Body of pancreas (tissue), 4 donors: ENCODE measurements around the gene SPOCK2. TPM values are rescaled to one million over a fixed set of nuclear protein-coding genes. Genes with fewer than 3 reads are reported as not detected.

Experiments
- ATAC-seq: fragments of 150-250 bp; one replicate; pipeline ENCODE4 v1.9.1; 2016
- DNase-seq, 4 donors: peaks; one replicate each; pipeline ENCODE4 v3.0.0-alpha.2; 2019
- H3K27ac ChIP-seq, 4 donors: fragments of 200-600 bp; sonication (generic); 1 replicate in 3 of 4; 2 replicates in 1 of 4; pipeline versions ENCODE4 v1.5.1 to v1.6.1; 2016 to 2019; ENCODE audit warnings: mild to moderate bottlenecking in 1 of 4, mixed read lengths in 1 of 4, moderate library complexity in 1 of 4
- H3K27me3 ChIP-seq, 2 donors: fragments of 200-600 bp; sonication (generic); one replicate each; pipeline ENCODE4 v1.6.0; 2016; ENCODE audit warnings: mild to moderate bottlenecking in 1 of 2
- H3K36me3 ChIP-seq, 2 donors: fragments of 200-600 bp; sonication (generic); replicated peaks in 1 of 2; 2 replicates each; pipeline ENCODE4 v1.5.1; 2016; ENCODE audit warnings: low read depth in 2 of 2; ENCODE audit not compliant: insufficient read depth in 1 of 2
- H3K4me1 ChIP-seq: fragments of 200-600 bp; sonication (generic); one replicate; pipeline ENCODE4 v1.6.0; 2016
- H3K4me3 ChIP-seq, 2 donors: fragments of 200-600 bp; sonication (generic); 1 replicate in 1 of 2; 2 replicates in 1 of 2; pipeline ENCODE4 v1.5.1; 2016 to 2019
- H3K9me3 ChIP-seq, 3 donors: fragments of 200-600 bp; sonication (generic); 1 replicate in 2 of 3; 2 replicates in 1 of 3; pipeline ENCODE4 v1.5.1; 2016
- POLR2A ChIP-seq, 3 donors: fragments of 450-650 bp; IDR thresholded peaks; one replicate each; pipeline ENCODE4 v1.6.1; 2016; ENCODE audit warnings: antibody characterized with exemption in 3 of 3, mild to moderate bottlenecking in 2 of 3
- WGBS, 2 donors: methylation state at CpG; one replicate each; pipeline ENCODE4 v1.1.5; 2017; 5-methylcytosine and 5-hydroxymethylcytosine counted together
- intact Hi-C: fragments of 100-400 bp; cut with DNase I; formaldehyde crosslinking; loops from one replicate; pipeline ENCODE4 v1.15.1; 2023
- total RNA-seq, 2 donors: library from RNA; depleted of rRNA; stranded (reverse); fragments of >200 nt; gene quantifications; one replicate each; pipeline ENCODE4 v1.1.0, GENCODE V29; 2016
- TF ChIP-seq, protein P1 (sequence below), 7 experiments: fragments of 450-650 bp in 4 of 7; fragments of 200-600 bp in 3 of 7; sonication (generic) in 3 of 7; IDR thresholded peaks; one replicate each; pipeline ENCODE4 v1.5.1; 2016 to 2019; ENCODE audit warnings: antibody characterized with exemption in 7 of 7

SPOCK2 gene
- total RNA-seq, 2 donors from 2014 or later, result 2.0 to 7.3 TPM

DNA sequence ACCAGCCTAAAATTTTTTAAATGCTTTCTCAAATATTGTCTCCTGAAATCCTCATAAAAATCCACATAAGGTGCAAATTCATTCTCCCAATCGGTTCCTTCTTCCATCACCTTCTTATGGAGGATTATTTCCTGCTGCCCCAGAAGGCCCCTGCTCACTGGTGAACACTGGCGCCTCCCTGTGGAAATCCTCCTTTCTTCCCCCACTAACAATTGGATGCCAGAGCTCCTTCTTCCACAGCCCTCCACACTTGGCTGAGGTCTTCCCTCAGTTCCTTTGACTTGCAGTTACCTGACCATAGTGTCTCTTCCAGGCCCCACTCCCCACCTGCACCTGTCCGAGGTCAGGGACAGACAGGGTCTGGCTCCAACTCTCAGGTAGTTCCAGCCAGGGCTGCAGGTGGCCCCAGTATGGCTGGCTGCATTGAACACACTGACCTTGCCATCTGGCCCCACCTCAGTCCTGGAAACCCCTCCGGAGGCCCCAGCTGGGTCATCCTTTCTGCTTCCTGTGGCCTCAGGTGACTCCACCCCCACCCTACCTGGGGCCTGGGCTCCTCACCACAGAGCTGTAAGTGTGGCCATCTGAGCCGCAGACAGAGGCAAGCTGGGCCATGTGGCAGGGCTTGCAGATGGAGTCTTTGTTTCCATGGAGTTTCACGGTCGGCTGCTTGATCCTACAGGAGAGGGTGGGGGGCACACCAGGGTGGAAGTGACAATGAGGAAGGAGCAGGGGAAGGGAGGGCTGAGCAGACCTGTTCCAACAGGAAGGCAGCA is 18.4 kb downstream of the SPOCK2 start:
- H3K9me3 ChIP-seq, result no peaks in the 10 kb centered on the region
- H3K27me3 ChIP-seq, result no peaks in the 10 kb centered on the region
- ATAC-seq, result no peak
- H3K27ac ChIP-seq, result no peak overlapping the region
- no peak for TF ChIP-seq POLR2A (IDR thresholded peaks at IDR 0.05)
- TF ChIP-seq, protein P1, sequence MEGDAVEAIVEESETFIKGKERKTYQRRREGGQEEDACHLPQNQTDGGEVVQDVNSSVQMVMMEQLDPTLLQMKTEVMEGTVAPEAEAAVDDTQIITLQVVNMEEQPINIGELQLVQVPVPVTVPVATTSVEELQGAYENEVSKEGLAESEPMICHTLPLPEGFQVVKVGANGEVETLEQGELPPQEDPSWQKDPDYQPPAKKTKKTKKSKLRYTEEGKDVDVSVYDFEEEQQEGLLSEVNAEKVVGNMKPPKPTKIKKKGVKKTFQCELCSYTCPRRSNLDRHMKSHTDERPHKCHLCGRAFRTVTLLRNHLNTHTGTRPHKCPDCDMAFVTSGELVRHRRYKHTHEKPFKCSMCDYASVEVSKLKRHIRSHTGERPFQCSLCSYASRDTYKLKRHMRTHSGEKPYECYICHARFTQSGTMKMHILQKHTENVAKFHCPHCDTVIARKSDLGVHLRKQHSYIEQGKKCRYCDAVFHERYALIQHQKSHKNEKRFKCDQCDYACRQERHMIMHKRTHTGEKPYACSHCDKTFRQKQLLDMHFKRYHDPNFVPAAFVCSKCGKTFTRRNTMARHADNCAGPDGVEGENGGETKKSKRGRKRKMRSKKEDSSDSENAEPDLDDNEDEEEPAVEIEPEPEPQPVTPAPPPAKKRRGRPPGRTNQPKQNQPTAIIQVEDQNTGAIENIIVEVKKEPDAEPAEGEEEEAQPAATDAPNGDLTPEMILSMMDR (IDR thresholded peaks at IDR 0.05), result no peak
- no peaks in the 10 kb centered on the region for H3K36me3 ChIP-seq
- H3K4me1 ChIP-seq, result peaks cover 18% of the 10 kb centered on the region
- DNase-seq, result no peak
- no peak overlapping the region for H3K4me3 ChIP-seq
- intact Hi-C loops, result no loop called here
- 88 to 91% methylated on average over 3 to 6 of the region's 7 CpGs for WGBS, 2 donors

DNA sequence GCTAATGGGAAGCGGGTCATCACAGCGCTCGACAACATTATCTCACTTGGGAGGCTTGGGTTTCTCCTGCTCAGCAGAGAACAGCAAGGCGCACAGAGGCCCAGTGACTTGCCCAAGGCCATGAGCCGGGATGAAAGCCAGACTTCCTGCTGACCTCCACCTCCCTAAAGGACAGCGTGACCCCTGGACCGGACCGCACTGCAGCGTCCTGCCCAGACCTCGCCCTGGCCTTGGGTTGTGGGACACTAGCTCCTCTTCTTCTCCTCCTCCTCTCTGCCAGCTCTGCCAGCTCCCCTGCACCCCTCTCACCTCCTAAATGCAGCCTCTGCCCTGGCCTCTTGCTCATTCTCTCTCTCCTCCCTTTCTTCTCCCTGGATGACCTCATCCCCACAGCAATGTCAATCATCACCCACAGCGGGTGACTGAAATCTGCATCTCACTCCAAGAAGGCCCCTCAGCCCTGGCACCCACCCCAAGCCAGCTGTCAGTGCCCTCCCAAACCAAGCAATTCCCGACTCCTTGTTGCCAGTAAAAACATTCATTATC is 19.4 kb downstream of the SPOCK2 start:
- intact Hi-C loops, result no loop called here

DNA sequence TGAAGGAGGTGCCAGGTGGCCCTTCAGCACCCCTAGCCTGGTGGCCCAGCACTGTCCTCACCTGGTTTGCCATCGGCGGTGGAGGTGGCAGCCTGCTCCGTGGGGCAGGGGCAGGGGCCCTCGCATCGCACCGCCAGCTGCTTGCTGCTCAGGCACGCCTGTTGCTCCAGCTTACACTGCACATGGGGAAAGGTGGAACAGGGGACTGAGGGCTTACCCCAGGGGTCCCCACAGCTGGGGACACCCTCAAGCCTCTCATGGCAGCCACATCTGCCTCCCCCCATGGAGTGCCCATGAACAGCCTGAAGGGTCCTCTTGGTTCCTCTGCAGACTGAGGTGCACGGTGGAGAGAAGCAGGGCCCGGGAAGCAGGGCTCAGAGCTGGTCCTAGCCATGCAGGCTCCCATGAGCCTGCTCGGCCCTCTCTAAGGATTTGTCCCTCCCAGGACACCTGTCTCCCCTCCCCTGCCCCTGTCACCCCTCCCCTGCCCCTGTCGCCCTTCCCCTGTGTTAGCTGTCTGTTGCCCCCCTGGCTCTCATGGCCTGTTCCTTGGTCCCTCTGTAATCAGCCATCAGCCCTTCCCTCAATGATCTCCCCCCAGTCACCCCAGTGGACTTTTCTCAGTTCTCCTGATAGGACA is 20.1 kb downstream of the SPOCK2 start:
- intact Hi-C loops, result no loop called here
- H3K27me3 ChIP-seq, result no peaks in the 10 kb centered on the region
- H3K4me1 ChIP-seq, result peaks cover 18% of the 10 kb centered on the region
- H3K36me3 ChIP-seq, result no peaks in the 10 kb centered on the region
- DNase-seq, result no peak
- no peak overlapping the region for H3K27ac ChIP-seq
- no peak for TF ChIP-seq POLR2A (IDR thresholded peaks at IDR 0.05)
- TF ChIP-seq, protein P1 (IDR thresholded peaks at IDR 0.05), result no peak
- WGBS, 2 donors, result 83 to 95% methylated on average over 3 to 11 of the region's 11 CpGs
- H3K9me3 ChIP-seq, result no peaks in the 10 kb centered on the region
- no peak overlapping the region for H3K4me3 ChIP-seq
- no peak for ATAC-seq

More for the DNA sequence above, 19.4 kb downstream of the SPOCK2 start:
- no peak for TF ChIP-seq POLR2A (IDR thresholded peaks at IDR 0.05)
- TF ChIP-seq, protein P1 (IDR thresholded peaks at IDR 0.05), result no peak
- no peaks in the 10 kb centered on the region for H3K36me3 ChIP-seq
- H3K9me3 ChIP-seq, result no peaks in the 10 kb centered on the region
- WGBS, 2 donors, result 18 to 39% methylated on average over 8 to 12 of the region's 12 CpGs
- DNase-seq (peak in 1 of 4 donors; percentile 32), ATAC-seq (peak; percentile 43)
- H3K4me3 ChIP-seq, result no peak overlapping the region
- H3K4me1 ChIP-seq, result peaks cover 18% of the 10 kb centered on the region
- no peaks in the 10 kb centered on the region for H3K27me3 ChIP-seq
- H3K27ac ChIP-seq, result peak overlapping the region in 1 of 4 donors; percentile 3

DNA sequence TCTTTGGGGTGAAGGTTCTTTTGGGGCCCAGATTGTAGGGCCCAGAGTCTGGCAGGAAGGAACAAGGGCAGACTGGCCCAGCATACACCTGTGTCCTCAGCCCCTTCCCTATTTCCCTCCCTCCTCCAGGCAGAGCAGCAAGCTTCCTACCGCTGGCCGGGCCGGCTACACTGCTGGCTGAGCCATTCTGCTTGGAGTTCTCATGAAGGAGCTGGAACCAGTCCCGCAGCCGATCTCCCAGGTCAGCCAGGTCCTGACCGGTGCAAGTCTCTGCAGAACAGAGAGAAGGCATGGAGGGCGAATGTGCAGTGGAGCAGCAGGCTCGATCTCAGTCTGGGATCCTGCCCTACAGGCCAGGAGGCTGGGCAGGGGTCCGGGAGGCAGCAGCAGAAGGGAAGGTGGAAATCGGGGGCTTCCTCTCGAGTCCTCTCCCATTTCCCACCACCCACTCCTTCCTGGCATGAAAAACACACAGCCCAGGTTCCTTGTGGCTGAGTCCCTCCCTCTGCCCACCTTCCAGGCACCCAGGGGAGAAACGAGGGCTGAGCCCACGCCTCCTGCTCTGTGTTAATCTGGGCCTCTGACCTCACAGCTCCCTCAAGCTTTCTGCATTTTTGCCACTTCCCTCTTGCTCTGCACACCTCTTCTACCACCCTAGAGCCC is 20.8 kb downstream of the SPOCK2 start:
- Histone ChIP-seq H3K27ac (no peak overlapping the region), H3K9me3 (no peaks in the 10 kb centered on the region), H3K4me1 (peaks cover 18% of the 10 kb centered on the region), H3K36me3 (no peaks in the 10 kb centered on the region), H3K4me3 (no peak overlapping the region), H3K27me3 (no peaks in the 10 kb centered on the region)
- 76 to 89% methylated on average over 11 to 13 of the region's 13 CpGs for WGBS, 2 donors
- ATAC-seq (no peak), DNase-seq (no peak)
- intact Hi-C loops, result no loop called here
- no peak for TF ChIP-seq POLR2A (IDR thresholded peaks at IDR 0.05)
- TF ChIP-seq, protein P1 (IDR thresholded peaks at IDR 0.05), result no peak
